Measurements from ENCODE around the gene SPRN. TPM values are rescaled to one million over a fixed set of nuclear protein-coding genes. Genes with fewer than 3 reads are reported as not detected.

SPRN gene
- total and polyA plus RNA-seq, 12 donors = 0.10 to 1.8 (median 0.60) TPM; not detected in 3

- Histone ChIP-seq H3K9me3 (replicated peaks in 1 of 3) (no peaks in the 10 kb centered on the region), H3K36me3 (replicated peaks in 1 of 2) (peaks cover 0 to 35% of the 10 kb centered on the region in 2 donors), H3K4me1 (replicated peaks in 1 of 2) (peaks cover 9 to 12% of the 10 kb centered on the region in 2 donors), H3K27me3 (no peaks in the 10 kb centered on the region), H3K27ac (no peak overlapping the region), H3K4me3 (no peak overlapping the region)
- no peak for DNase-seq
- intact Hi-C loops (cut with DNase I) = no loop called here
- TF ChIP-seq POLR2A (IDR thresholded peaks at IDR 0.05) (no peak), CTCF (IDR thresholded peaks at IDR 0.05) (no peak)
- 58 to 66% (median 63%) methylated on average over 2 of the region's 2 CpGs for WGBS, 4 donors
Observed at GRCh38 chr10:133405272-133405671, 19.2 kb downstream of the SPRN start.

DNA sequence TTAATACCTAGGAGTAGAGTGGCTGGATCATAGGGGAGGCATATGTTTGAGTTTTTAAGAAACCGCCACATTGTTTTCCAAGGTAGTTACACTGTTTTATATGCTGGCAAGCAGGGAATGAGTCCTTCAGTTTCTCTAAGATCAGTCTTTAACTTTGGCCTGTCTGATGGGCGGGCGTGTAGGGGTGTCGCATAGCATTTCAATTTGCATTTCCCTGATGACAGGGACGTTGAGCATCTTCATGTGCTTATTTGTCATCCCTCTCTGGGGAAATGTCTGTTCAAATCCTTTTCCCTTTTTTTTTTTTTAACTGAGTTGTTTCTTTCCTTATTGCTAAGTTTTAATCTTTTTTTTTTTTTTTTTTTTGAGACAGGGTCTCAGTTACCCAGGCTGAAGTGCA, 20.6 kb downstream of the SPRN start:
- Histone ChIP-seq H3K9me3 (replicated peaks in 1 of 3) (no peaks in the 10 kb centered on the region), H3K4me3 (no peak overlapping the region), H3K4me1 (replicated peaks in 1 of 2) (peaks cover 9 to 13% of the 10 kb centered on the region in 2 donors), H3K36me3 (replicated peaks in 1 of 2) (peaks cover 0 to 41% of the 10 kb centered on the region in 2 donors), H3K27ac (no peak overlapping the region), H3K27me3 (no peaks in the 10 kb centered on the region)
- DNase-seq = peak in 1 of 7 donors; percentile 17
- 93 to 97% (median 95%) methylated on average over 5 of the region's 5 CpGs for WGBS, 4 donors
- TF ChIP-seq CTCF (IDR thresholded peaks at IDR 0.05) (no peak), POLR2A (IDR thresholded peaks at IDR 0.05) (no peak)
- intact Hi-C loops (cut with DNase I) = no loop called here

DNA sequence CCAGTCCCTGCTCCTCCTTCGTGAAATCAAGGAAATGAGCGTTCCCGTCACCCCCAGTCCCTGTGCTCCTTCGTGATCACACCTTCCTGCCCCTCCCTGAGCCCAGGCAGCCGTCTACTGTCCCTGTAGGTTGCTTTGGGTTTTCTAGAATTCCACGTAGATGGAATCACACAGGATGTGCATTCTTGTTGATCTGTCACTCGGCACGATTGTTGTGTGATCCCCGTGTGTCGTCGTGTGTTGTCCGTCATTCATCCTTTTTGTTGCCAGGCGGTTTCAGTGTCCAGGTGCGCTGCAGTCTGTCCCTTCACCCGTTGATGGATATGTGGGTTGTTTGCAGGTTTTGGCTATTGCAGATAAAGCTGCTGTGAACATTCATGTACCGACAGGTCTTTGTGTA, 21.1 kb downstream of the SPRN start:
- Histone ChIP-seq H3K27me3 (no peaks in the 10 kb centered on the region), H3K9me3 (replicated peaks in 1 of 3) (no peaks in the 10 kb centered on the region), H3K4me3 (no peak overlapping the region), H3K4me1 (replicated peaks in 1 of 2) (peaks cover 9 to 13% of the 10 kb centered on the region in 2 donors), H3K27ac (no peak overlapping the region), H3K36me3 (replicated peaks in 1 of 2) (peaks cover 0 to 45% of the 10 kb centered on the region in 2 donors)
- DNase-seq = peak in 2 of 7 donors; percentile 13 to 35
- TF ChIP-seq POLR2A (IDR thresholded peaks at IDR 0.05) = no peak
- no peak for TF ChIP-seq CTCF (IDR thresholded peaks at IDR 0.05)
- 87 to 91% (median 88%) methylated on average over 16 of the region's 16 CpGs for WGBS, 4 donors
- intact Hi-C loops (cut with DNase I) = no loop called here

- peak in 2 of 7 donors; percentile 19 to 43 for DNase-seq
- 92 to 97% (median 94%) methylated on average over 10 to 21 of the region's 21 CpGs for WGBS, 4 donors
- Histone ChIP-seq H3K4me1 (replicated peaks in 1 of 2) (peaks cover 9 to 13% of the 10 kb centered on the region in 2 donors), H3K9me3 (replicated peaks in 1 of 3) (no peaks in the 10 kb centered on the region), H3K4me3 (no peak overlapping the region), H3K27ac (no peak overlapping the region), H3K36me3 (replicated peaks in 1 of 2) (peaks cover 0 to 54% of the 10 kb centered on the region in 2 donors), H3K27me3 (no peaks in the 10 kb centered on the region)
- TF ChIP-seq CTCF (IDR thresholded peaks at IDR 0.05) = no peak
- TF ChIP-seq POLR2A (IDR thresholded peaks at IDR 0.05) = no peak
- intact Hi-C loops (cut with DNase I) = no loop called here
Observed at GRCh38 chr10:133401981-133402725, 22.3 kb downstream of the SPRN start.
